ENCODE measurements around the gene LSG1.
"Not testable (repeated sequence)": the region's sequence is repeated elsewhere in the genome, so short reads cannot be mapped to it uniquely, and the experiment has no call there.

Gene LSG1

GRCh38 chr3:194654443-194654842, 17.5 kb downstream of the LSG1 start:
- DNase-seq: no peak

GRCh38 chr3:194647747-194648146, 24.2 kb downstream of the LSG1 start:
- DNase-seq: no peak

- no peak for DNase-seq
Measured at GRCh38 chr3:194642769-194643168, 29.2 kb downstream of the LSG1 start.

GRCh38 chr3:194640829-194641228, 31.2 kb downstream of the LSG1 start:
- peak; percentile 40 for DNase-seq

GRCh38 chr3:194638991-194639605, 32.9 kb downstream of the LSG1 start:
- no peak for DNase-seq

GRCh38 chr3:194637541-194638400, 34.2 kb downstream of the LSG1 start:
- no peak for DNase-seq

GRCh38 chr3:194637066-194637465, 34.9 kb downstream of the LSG1 start:
- no peak for DNase-seq

GRCh38 chr3:194633349-194634004, 38.5 kb downstream of the LSG1 start, which contains the start of gene TMEM44:
TMEM44 (minus strand) TSS chr3:194633419; CDS start chr3:194633215, 204 bp downstream.
- DNase-seq: peak; percentile 78

GRCh38 chr3:194632809-194633348, 39.1 kb downstream of the LSG1 start:
- peak; percentile 49 for DNase-seq

GRCh38 chr3:194632226-194632808, 39.7 kb downstream of the LSG1 start:
- no peak for DNase-seq

GRCh38 chr3:194631696-194632095, 40.3 kb downstream of the LSG1 start:
- DNase-seq: no peak

- DNase-seq: not testable (repeated sequence)
Measured at GRCh38 chr3:194630681-194631080, 41.3 kb downstream of the LSG1 start.

GRCh38 chr3:194624956-194625355, 47.0 kb downstream of the LSG1 start:
- no peak for DNase-seq

- no peak for DNase-seq
Measured at GRCh38 chr3:194623449-194624290, 48.3 kb downstream of the LSG1 start.

- no peak for DNase-seq
Measured at GRCh38 chr3:194622621-194623340, 49.2 kb downstream of the LSG1 start.

- DNase-seq: no peak
Measured at GRCh38 chr3:194621947-194622346, 50.0 kb downstream of the LSG1 start.

GRCh38 chr3:194620196-194620595, 51.8 kb downstream of the LSG1 start:
- DNase-seq: no peak

GRCh38 chr3:194619741-194620140, 52.2 kb downstream of the LSG1 start:
- no peak for DNase-seq

- DNase-seq: no peak
Measured at GRCh38 chr3:194618858-194619608, 53.0 kb downstream of the LSG1 start.

- DNase-seq: peak; percentile 15
Measured at GRCh38 chr3:194617827-194618226, 54.2 kb downstream of the LSG1 start.

All from fibroblast of skin of back (primary cell).